Lung (tissue), 12 donors: Measurements from ENCODE around the gene SYNC. TPM values are rescaled to one million over a fixed set of nuclear protein-coding genes. Genes with fewer than 3 reads are reported as not detected.

ENCODE experiments used
- ATAC-seq: fragments of 200-7000 bp; cut with Tn5 transposase; one replicate; pipeline ENCODE4 v1.9.1; 2020; ENCODE audit warnings: moderate number of reproducible peaks; ENCODE audit not compliant: insufficient read depth, low FRiP score
- DNase-seq, 3 donors: peaks; one replicate each; pipeline ENCODE4 v3.0.0-alpha.2; 2013 to 2017
- H3K27ac ChIP-seq, 2 donors: one replicate each; pipeline ENCODE4 v1.5.1; 2013; ENCODE audit warnings: mild to moderate bottlenecking in 2 of 2, moderate library complexity in 2 of 2, control low read depth in 1 of 2, inconsistent platforms in 1 of 2, low read depth in 1 of 2, low read length in 1 of 2
- H3K27me3 ChIP-seq, 3 donors: one replicate each; pipeline ENCODE4 v1.5.1; 2013; ENCODE audit warnings: low read length in 2 of 3; ENCODE audit not compliant: control insufficient read depth in 3 of 3, insufficient read depth in 3 of 3
- H3K36me3 ChIP-seq, 4 donors: one replicate each; pipeline ENCODE4 v1.5.1; 2013; ENCODE audit warnings: low read length in 4 of 4, mild to moderate bottlenecking in 1 of 4, moderate library complexity in 1 of 4; ENCODE audit not compliant: control insufficient read depth in 4 of 4, insufficient read depth in 4 of 4
- H3K4me1 ChIP-seq, 5 donors: one replicate each; pipeline ENCODE4 v1.5.1; 2013; ENCODE audit warnings: low read length in 5 of 5, mild to moderate bottlenecking in 2 of 5, moderate library complexity in 1 of 5; ENCODE audit not compliant: control insufficient read depth in 5 of 5, insufficient read depth in 5 of 5
- H3K4me3 ChIP-seq: one replicate; pipeline ENCODE4 v1.5.1; 2013; ENCODE audit warnings: mild to moderate bottlenecking, control low read depth, moderate library complexity
- H3K9ac ChIP-seq, 2 donors: one replicate each; pipeline ENCODE4 v1.5.1; 2013; ENCODE audit warnings: low read length in 2 of 2, control low read depth in 1 of 2; ENCODE audit not compliant: insufficient read depth in 1 of 2
- H3K9me3 ChIP-seq, 4 donors: one replicate each; pipeline ENCODE4 v1.5.1; 2013; ENCODE audit warnings: low read length in 3 of 4, mild to moderate bottlenecking in 1 of 4, moderate library complexity in 1 of 4; ENCODE audit not compliant: control insufficient read depth in 4 of 4, insufficient read depth in 3 of 4
- WGBS, 2 donors: extraction: QIAGEN DNeasy Blood & Tissue Kit; methylation state at CpG; one replicate each; pipeline ENCODE4 v1.1.7; 2013; 5-methylcytosine and 5-hydroxymethylcytosine counted together
- polyA plus RNA-seq, 2 donors: library from polyadenylated mRNA; stranded (reverse); fragments of 200-250 nt; gene quantifications; one replicate each; pipeline ENCODE4 v1.2.1, GENCODE V29; 2013
- total RNA-seq, 2 donors: library from RNA; depleted of rRNA in 1 of 2; stranded (reverse); fragments of >200 nt in 1 of 2; gene quantifications; one replicate each; pipeline ENCODE4 v1.2.1, GENCODE V29; 2014 to 2021
- TF ChIP-seq, protein P1 (sequence below): IDR thresholded peaks from 2 replicates; pipeline ENCODE4 v1.5.1; 2012; ENCODE audit warnings: mild to moderate bottlenecking; ENCODE audit errors: control extremely low read depth, extremely low read depth
- donor health status: control.
- donor health status: control.
- donor health status: Bipolar disorder and iron deficiency.
- donor health status: healthy.
- donor health status: DM: yes; HTN: yes; CAD: no.

The SYNC gene
- total and polyA plus RNA-seq, 4 donors = 2.0 to 15.4 (median 5.7) TPM

DNA sequence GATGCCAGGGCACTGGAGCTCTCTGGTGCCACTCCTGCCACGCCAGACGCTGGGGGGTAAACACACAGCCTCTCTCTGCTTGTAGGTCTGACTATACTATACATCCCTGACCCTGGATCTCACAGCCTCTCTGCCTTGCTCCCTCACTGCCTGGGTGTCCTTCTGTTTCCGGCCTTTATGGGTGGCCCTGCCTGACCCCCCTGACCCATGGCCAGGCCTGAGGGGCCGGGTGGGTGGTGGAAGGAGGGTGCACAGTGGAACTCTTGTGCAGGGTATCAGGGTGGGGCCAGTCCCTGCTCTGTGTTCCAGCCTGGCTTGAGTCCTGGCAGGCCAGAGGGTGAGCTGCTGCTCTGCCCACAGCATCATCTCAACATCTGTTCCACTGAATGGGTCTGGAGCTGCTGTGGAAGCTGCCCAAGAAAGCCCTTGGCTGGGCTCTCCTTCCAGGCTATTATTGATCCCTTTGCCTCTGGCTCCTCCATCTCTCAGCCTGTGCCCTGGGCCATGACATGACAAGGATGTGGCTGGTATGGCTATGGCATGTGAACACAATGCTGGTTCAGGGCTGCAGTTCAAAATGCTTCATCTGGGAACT is 17.2 kb upstream of the SYNC start:
- Histone ChIP-seq H3K9me3 (no peaks in the 10 kb centered on the region), H3K36me3 (no peaks in the 10 kb centered on the region), H3K4me3 (no peak overlapping the region), H3K27me3 (no peaks in the 10 kb centered on the region), H3K4me1 (peaks cover 0 to 5% (median 2%) of the 10 kb centered on the region in 5 donors), H3K27ac (no peak overlapping the region), H3K9ac (no peak overlapping the region)
- TF ChIP-seq, protein P1, sequence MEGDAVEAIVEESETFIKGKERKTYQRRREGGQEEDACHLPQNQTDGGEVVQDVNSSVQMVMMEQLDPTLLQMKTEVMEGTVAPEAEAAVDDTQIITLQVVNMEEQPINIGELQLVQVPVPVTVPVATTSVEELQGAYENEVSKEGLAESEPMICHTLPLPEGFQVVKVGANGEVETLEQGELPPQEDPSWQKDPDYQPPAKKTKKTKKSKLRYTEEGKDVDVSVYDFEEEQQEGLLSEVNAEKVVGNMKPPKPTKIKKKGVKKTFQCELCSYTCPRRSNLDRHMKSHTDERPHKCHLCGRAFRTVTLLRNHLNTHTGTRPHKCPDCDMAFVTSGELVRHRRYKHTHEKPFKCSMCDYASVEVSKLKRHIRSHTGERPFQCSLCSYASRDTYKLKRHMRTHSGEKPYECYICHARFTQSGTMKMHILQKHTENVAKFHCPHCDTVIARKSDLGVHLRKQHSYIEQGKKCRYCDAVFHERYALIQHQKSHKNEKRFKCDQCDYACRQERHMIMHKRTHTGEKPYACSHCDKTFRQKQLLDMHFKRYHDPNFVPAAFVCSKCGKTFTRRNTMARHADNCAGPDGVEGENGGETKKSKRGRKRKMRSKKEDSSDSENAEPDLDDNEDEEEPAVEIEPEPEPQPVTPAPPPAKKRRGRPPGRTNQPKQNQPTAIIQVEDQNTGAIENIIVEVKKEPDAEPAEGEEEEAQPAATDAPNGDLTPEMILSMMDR = no peak
- DNase-seq (no peak), ATAC-seq (no peak)
- 89 to 92% methylated on average over 4 of the region's 4 CpGs for WGBS, 2 donors

DNA sequence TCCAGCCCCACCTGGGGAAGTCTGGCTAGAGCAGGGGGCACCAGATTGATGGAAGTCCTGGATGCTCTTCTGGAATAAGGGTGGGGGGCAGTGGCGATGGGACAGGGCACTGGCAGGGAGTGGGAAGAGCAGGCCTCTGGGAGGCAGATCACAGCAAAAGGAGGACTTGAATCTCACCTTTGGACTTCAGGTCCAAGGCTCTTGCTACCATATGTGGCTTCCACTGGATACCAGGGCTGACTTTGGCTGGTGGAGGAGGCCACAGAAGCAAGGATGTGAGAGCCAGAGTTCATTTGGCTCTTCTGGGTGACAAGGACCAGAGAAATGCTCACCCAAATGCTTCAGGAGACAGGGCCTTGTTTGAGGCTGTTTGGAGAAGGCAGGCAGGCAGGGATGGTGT is 16.0 kb upstream of the SYNC start:
- Histone ChIP-seq H3K27me3 (no peaks in the 10 kb centered on the region), H3K9ac (no peak overlapping the region), H3K27ac (no peak overlapping the region), H3K4me1 (peaks cover 0 to 8% (median 0%) of the 10 kb centered on the region in 5 donors), H3K4me3 (no peak overlapping the region), H3K36me3 (no peaks in the 10 kb centered on the region), H3K9me3 (no peaks in the 10 kb centered on the region)
- WGBS, 2 donors = 95 to 100% methylated on average over 1 of the region's 1 CpG
- TF ChIP-seq, protein P1 = no peak
- ATAC-seq (no peak), DNase-seq (no peak)

DNA sequence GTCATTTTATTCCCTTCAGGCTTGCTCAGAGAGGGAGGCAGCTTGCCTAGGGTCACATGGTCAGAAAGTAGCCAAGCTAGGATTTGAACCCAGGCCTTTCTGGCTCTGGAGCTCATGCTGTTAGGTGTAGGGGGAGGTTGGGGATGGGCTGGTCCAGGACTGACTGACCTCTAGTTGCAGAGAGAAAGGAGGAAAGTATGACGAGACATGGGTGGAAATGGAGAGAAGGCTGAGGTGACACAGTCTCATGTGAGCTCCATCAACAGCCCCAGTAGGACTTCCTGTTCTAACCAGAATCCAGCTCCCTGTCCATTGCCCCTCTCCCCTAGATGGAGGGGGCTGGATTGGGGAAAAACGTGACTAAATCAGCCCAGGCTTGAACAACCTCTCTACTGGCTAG is 15.5 kb upstream of the SYNC start:
- 50 to 64% methylated on average over 2 of the region's 2 CpGs for WGBS, 2 donors

More for the DNA sequence above, 15.5 kb upstream of the SYNC start:
- no peak overlapping the region for H3K4me3 ChIP-seq
- H3K27ac ChIP-seq = no peak overlapping the region
- ATAC-seq = no peak
- peaks cover 0 to 8% (median 0%) of the 10 kb centered on the region in 5 donors for H3K4me1 ChIP-seq
- H3K9me3 ChIP-seq = no peaks in the 10 kb centered on the region
- H3K27me3 ChIP-seq = no peaks in the 10 kb centered on the region
- TF ChIP-seq, protein P1 = no peak
- H3K9ac ChIP-seq = no peak overlapping the region
- no peak for DNase-seq
- no peaks in the 10 kb centered on the region for H3K36me3 ChIP-seq
